A673 (cell line): ENCODE data around the gene OLFM3. TPM values are rescaled to one million over a fixed set of nuclear protein-coding genes. Genes with fewer than 3 reads are reported as not detected.

ENCODE experiments used
- BruUV-seq: library from RNA; stranded (reverse); fragments of 400-500 nt; replicated peaks from 2 replicates; lab custom pipeline; 2021; lab: Mats Ljungman, UMichigan
- CTCF ChIA-PET: fragments of 300-600 bp; sonication (Branson Sonifier 250); formaldehyde crosslinking; loops from one replicate; lab custom pipeline; 2022; ENCODE audit warnings: antibody characterized with exemption; lab: Charles Lee
- POLR2A ChIA-PET: fragments of 300-600 bp; sonication (Branson Sonifier 250); formaldehyde crosslinking; loops from one replicate; lab custom pipeline; 2022; ENCODE audit warnings: antibody characterized with exemption; ENCODE audit not compliant: low non-redundant PET; lab: Charles Lee
- DNase-seq: peaks from one replicate; pipeline ENCODE4 v3.0.0-alpha.2; 2015; ENCODE audit warnings: low spot score
- H3K27ac ChIP-seq: fragments of 200-600 bp; sonication (generic); 2 replicates; pipeline ENCODE4 v1.5.1; 2016; ENCODE audit warnings: mixed run types, low read depth, mild to moderate bottlenecking, mixed read lengths, antibody characterized with exemption, low read length; ENCODE audit not compliant: poor library complexity, severe bottlenecking
- H3K27me3 ChIP-seq: fragments of 200-600 bp; sonication (generic); replicated peaks from 2 replicates; pipeline ENCODE4 v1.6.1; 2017; ENCODE audit warnings: mixed run types, low read depth, mild to moderate bottlenecking, mixed read lengths, antibody characterized with exemption, low read length; ENCODE audit not compliant: insufficient read depth, poor library complexity
- H3K36me3 ChIP-seq: fragments of 200-600 bp; sonication (generic); 2 replicates; pipeline ENCODE4 v1.6.1; 2016; ENCODE audit warnings: mixed run types, mild to moderate bottlenecking, mixed read lengths, antibody characterized with exemption, low read length; ENCODE audit not compliant: insufficient read depth, poor library complexity, severe bottlenecking
- H3K4me1 ChIP-seq: fragments of 200-600 bp; sonication (generic); 2 replicates; pipeline ENCODE4 v1.6.1; 2017; ENCODE audit warnings: mixed run types, mild to moderate bottlenecking, mixed read lengths, antibody characterized with exemption, low read length; ENCODE audit not compliant: insufficient read depth, poor library complexity, severe bottlenecking
- H3K4me3 ChIP-seq: fragments of 200-600 bp; sonication (generic); 2 replicates; pipeline ENCODE4 v1.5.1; 2016; ENCODE audit warnings: low read depth, mixed run types, mild to moderate bottlenecking, mixed read lengths, low read length; ENCODE audit not compliant: poor library complexity, severe bottlenecking
- H3K9me3 ChIP-seq: fragments of 200-600 bp; sonication (generic); 2 replicates; pipeline ENCODE4 v1.6.1; 2016; ENCODE audit warnings: mixed run types, low read depth, mild to moderate bottlenecking, mixed read lengths, antibody characterized with exemption, low read length; ENCODE audit not compliant: poor library complexity, severe bottlenecking
- EZH2 ChIP-seq: fragments of 200-600 bp; sonication (generic); IDR thresholded peaks from 2 replicates; pipeline ENCODE4 v1.6.1; 2017; ENCODE audit warnings: borderline replicate concordance, low read depth, mild to moderate bottlenecking, mixed read lengths, antibody characterized with exemption, low read length; ENCODE audit not compliant: poor library complexity, severe bottlenecking
- intact Hi-C: fragments of 100-400 bp; cut with micrococcal nuclease; formaldehyde crosslinking; loops from one replicate; pipeline ENCODE4 v1.10.0; 2022; ENCODE audit not compliant: unreplicated experiment
- total RNA-seq: library from RNA; stranded (reverse); gene quantifications from 2 replicates; pipeline ENCODE4 v1.2.3, GENCODE V29; 2021
- TF ChIP-seq, protein P1 (sequence below): fragments of 300-800, 200-600 bp; sonication (generic); conservative IDR thresholded peaks from 2 replicates; pipeline ENCODE4 v1.5.1; 2017; ENCODE audit warnings: low read depth, mild to moderate bottlenecking, antibody characterized with exemption, low read length, moderate library complexity, mixed read lengths

The OLFM3 gene
- total RNA-seq, 1 experiment from 2014 or later = 85.0 TPM

DNA sequence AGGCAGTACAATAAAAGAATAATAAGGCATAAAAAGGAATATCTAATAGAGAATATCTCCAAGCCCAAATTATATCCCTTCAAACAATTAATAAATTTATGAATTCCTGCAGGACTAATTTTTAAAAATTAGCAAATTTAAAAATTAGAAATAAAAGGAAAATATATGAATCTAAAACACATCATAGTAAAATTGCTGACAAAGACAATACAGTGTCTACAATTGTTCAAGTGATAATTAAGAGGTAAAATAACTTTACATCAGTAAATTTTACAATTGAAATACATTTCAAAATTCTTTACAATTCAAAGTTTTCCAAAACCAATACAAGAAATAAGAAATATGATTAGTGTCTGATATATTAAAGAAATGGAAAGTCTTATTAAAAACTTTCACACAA, 22.8 kb upstream of the OLFM3 start:
- Histone ChIP-seq H3K27me3 (no peaks in the 10 kb centered on the region), H3K36me3 (no peaks in the 10 kb centered on the region), H3K4me1 (no peaks in the 10 kb centered on the region), H3K27ac (no peak overlapping the region), H3K4me3 (no peak overlapping the region), H3K9me3 (no peaks in the 10 kb centered on the region)
- BruUV-seq = no TSS peak
- CTCF ChIA-PET = no interaction called here
- TF ChIP-seq EZH2 = no peak
- TF ChIP-seq, protein P1, sequence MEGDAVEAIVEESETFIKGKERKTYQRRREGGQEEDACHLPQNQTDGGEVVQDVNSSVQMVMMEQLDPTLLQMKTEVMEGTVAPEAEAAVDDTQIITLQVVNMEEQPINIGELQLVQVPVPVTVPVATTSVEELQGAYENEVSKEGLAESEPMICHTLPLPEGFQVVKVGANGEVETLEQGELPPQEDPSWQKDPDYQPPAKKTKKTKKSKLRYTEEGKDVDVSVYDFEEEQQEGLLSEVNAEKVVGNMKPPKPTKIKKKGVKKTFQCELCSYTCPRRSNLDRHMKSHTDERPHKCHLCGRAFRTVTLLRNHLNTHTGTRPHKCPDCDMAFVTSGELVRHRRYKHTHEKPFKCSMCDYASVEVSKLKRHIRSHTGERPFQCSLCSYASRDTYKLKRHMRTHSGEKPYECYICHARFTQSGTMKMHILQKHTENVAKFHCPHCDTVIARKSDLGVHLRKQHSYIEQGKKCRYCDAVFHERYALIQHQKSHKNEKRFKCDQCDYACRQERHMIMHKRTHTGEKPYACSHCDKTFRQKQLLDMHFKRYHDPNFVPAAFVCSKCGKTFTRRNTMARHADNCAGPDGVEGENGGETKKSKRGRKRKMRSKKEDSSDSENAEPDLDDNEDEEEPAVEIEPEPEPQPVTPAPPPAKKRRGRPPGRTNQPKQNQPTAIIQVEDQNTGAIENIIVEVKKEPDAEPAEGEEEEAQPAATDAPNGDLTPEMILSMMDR = no peak
- POLR2A ChIA-PET = no interaction called here
- intact Hi-C loops = loop anchor here (5.0 kb wide), 1 partner anchor 43 kb away; no protein-coding TSS in a partner anchor
- no peak for DNase-seq

DNA sequence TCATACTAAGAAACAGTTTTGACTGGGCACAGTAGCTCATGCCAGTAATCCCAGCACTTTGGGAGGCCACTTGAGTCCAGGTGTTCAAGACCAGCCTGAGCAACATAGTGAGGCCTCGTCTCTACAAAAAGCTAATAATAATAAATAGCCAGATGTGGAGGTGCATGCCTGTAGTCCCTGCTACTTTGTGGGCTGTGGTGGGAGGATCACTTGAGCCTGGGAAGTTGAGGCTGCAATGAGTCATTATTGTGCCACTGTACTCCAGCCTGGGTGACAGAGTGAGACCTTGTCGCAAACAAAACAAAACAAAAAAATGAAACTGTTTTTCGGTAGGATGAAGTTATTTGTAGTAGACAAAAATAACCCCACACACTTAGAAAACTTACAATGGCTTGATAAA, 19.0 kb upstream of the OLFM3 start:
- ChIA-PET CTCF (no interaction called here), POLR2A (no interaction called here)
- DNase-seq = no peak
- Histone ChIP-seq H3K36me3 (no peaks in the 10 kb centered on the region), H3K9me3 (no peaks in the 10 kb centered on the region), H3K27me3 (no peaks in the 10 kb centered on the region), H3K27ac (no peak overlapping the region), H3K4me1 (no peaks in the 10 kb centered on the region), H3K4me3 (no peak overlapping the region)
- intact Hi-C loops = loop anchor here (5.0 kb wide), 1 partner anchor 47 kb away; no protein-coding TSS in a partner anchor
- BruUV-seq = no TSS peak
- TF ChIP-seq, protein P1 = no peak
- no peak for TF ChIP-seq EZH2

DNA sequence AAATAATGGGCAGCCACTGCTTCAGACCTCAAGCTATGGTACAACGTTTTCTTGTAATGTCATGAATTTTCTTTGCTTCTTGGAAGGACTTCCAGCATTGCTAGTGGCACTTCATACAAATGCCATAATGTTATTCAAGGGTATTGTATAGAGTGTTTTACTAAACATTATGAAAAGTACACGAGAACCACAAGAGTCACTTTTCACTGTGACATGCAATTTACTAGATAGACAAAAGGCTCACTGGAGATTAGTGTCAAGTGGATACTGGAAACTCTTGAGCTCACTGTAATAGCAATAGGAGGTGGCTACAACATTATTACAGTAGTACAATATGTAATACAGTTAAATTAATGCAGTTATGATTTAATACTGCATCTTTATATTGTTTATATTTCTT, 5.3 kb upstream of the OLFM3 start:
- no peak for TF ChIP-seq EZH2
- TF ChIP-seq, protein P1 = no peak
- H3K4me1 ChIP-seq = peaks cover 9% of the 10 kb centered on the region
- H3K4me3 ChIP-seq = no peak overlapping the region
- intact Hi-C loops = no loop called here
- H3K36me3 ChIP-seq = no peaks in the 10 kb centered on the region
- BruUV-seq = no TSS peak
- H3K27ac ChIP-seq = no peak overlapping the region
- no peaks in the 10 kb centered on the region for H3K27me3 ChIP-seq
- no peaks in the 10 kb centered on the region for H3K9me3 ChIP-seq
- CTCF ChIA-PET = no interaction called here
- POLR2A ChIA-PET = no interaction called here
- DNase-seq = peak; percentile 39
